Kidney (tissue), 14 donors: ENCODE data around the gene PLEK. TPM values are rescaled to one million over a fixed set of nuclear protein-coding genes. Genes with fewer than 3 reads are reported as not detected.

Experiments used
- DNase-seq, 5 donors: peaks; one replicate each; pipeline ENCODE4 v3.0.0-alpha.2; 2013 to 2020
- FAIRE-seq: peaks from 2 replicates; lab custom pipeline; 2012; peaks lifted over from hg19 to GRCh38; lab: Jason Lieb, UNC
- H3K27ac ChIP-seq, 2 donors: one replicate each; pipeline ENCODE4 v1.7.0; 2013; ENCODE audit warnings: low read depth in 2 of 2, low read length in 2 of 2, inconsistent platforms in 1 of 2
- H3K27me3 ChIP-seq: one replicate; pipeline ENCODE4 v1.7.1; 2013; ENCODE audit warnings: low read length, inconsistent platforms; ENCODE audit not compliant: control insufficient read depth, insufficient read depth
- H3K36me3 ChIP-seq, 3 donors: one replicate each; pipeline versions ENCODE4 v1.7.0 to v1.7.1; 2013; ENCODE audit warnings: low read length in 3 of 3, control low read depth in 1 of 3, inconsistent platforms in 1 of 3; ENCODE audit not compliant: insufficient read depth in 3 of 3, control insufficient read depth in 2 of 3
- H3K4me1 ChIP-seq, 3 donors: one replicate each; pipeline versions ENCODE4 v1.7.0 to v1.7.1; 2013; ENCODE audit warnings: low read length in 3 of 3, inconsistent platforms in 1 of 3, low read depth in 1 of 3; ENCODE audit not compliant: control insufficient read depth in 2 of 3, insufficient read depth in 2 of 3
- H3K4me3 ChIP-seq, 3 donors: one replicate each; pipeline versions ENCODE4 v1.7.0 to v1.8.1; 2013; ENCODE audit warnings: low read length in 3 of 3, control low read depth in 1 of 3, inconsistent platforms in 1 of 3
- H3K9ac ChIP-seq, 3 donors: one replicate each; pipeline versions ENCODE4 v1.7.0 to v1.7.1; 2013; ENCODE audit warnings: low read length in 3 of 3, control low read depth in 1 of 3, inconsistent platforms in 1 of 3
- H3K9me3 ChIP-seq, 3 donors: one replicate each; pipeline versions ENCODE4 v1.7.0 to v1.7.1; 2013; ENCODE audit warnings: low read length in 3 of 3, control low read depth in 1 of 3, inconsistent platforms in 1 of 3; ENCODE audit not compliant: control insufficient read depth in 2 of 3, insufficient read depth in 1 of 3
- CTCF ChIP-seq: IDR thresholded peaks from 3 replicates; pipeline ENCODE4 v1.5.1; 2012; ENCODE audit warnings: mild to moderate bottlenecking, moderate library complexity, borderline replicate concordance; ENCODE audit not compliant: insufficient read depth; ENCODE audit errors: extremely low read depth
- intact Hi-C: fragments of 100-400 bp; cut with DNase I; formaldehyde crosslinking; loops from one replicate; pipeline ENCODE4 v1.11.1; 2022
- polyA plus RNA-seq: library from polyadenylated mRNA; stranded (reverse); fragments of 350-450 nt; fragmentation: Illumina TruSeq; extraction: RNeasy Lipid Tissue Mini Kit (QIAGEN cat#74804); gene quantifications from one replicate; pipeline ENCODE4 v1.2.3, GENCODE V29; 2014; ENCODE audit warnings: low read depth, low replicate concordance; ENCODE audit not compliant: insufficient read depth
- total RNA-seq: library from RNA; stranded (reverse); fragmentation: NEBNext Ultra II Directional; extraction: Animal tissue kit (Norgen Biotek cat#: 25700); gene quantifications from one replicate; pipeline ENCODE4 v1.2.1, GENCODE V29; 2021
- donor health status: control.
- donor health status: control.
- donor health status: control.
- donor health status: control.
- donor health status: control.
- donor health status: DM: yes; HTN: yes; CAD: no.
- donor health status: Normal renal cell carcinoma (clear cell type).

The PLEK gene
- total and polyA plus RNA-seq, 2 donors from 2014 or later: 2.8 to 17.3 TPM

GRCh38 chr2:68411397-68412126, 46.5 kb downstream of the PLEK start:
- FAIRE-seq (no peak), DNase-seq (no peak)
- Histone ChIP-seq H3K4me3 (no peak overlapping the region), H3K27ac (no peak overlapping the region), H3K27me3 (no peaks in the 10 kb centered on the region), H3K4me1 (no peaks in the 10 kb centered on the region), H3K9me3 (no peaks in the 10 kb centered on the region), H3K9ac (no peak overlapping the region), H3K36me3 (no peaks in the 10 kb centered on the region)
- TF ChIP-seq CTCF: no peak
- intact Hi-C loops: no loop called here

GRCh38 chr2:68412127-68412819, 47.2 kb downstream of the PLEK start:
- no peak for TF ChIP-seq CTCF
- Histone ChIP-seq H3K27me3 (no peaks in the 10 kb centered on the region), H3K4me3 (no peak overlapping the region), H3K4me1 (no peaks in the 10 kb centered on the region), H3K9ac (no peak overlapping the region), H3K36me3 (no peaks in the 10 kb centered on the region), H3K9me3 (no peaks in the 10 kb centered on the region), H3K27ac (no peak overlapping the region)
- intact Hi-C loops: no loop called here
- no peak for FAIRE-seq
- no peak for DNase-seq

DNA sequence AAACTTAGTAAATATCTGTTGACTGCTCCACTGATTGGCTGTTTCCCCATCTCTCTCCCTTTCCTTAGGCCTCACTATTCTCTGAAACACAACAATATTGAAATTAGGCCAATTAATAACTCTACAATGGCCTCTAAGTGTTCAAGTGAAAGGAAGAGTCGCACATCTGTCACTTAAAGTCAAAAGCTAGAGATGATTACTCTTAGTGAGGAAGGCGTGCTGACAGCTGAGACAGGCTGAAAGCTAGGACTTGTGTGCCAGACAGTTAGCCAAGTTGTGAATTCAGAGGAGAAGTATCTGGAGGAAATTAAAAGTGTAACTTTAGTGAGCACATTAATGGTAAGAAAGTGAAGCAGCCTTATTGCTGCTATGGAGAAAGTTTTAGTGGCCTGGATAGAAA, 48.4 kb downstream of the PLEK start:
- Histone ChIP-seq H3K9me3 (no peaks in the 10 kb centered on the region), H3K27ac (no peak overlapping the region), H3K4me1 (no peaks in the 10 kb centered on the region), H3K4me3 (no peak overlapping the region), H3K36me3 (no peaks in the 10 kb centered on the region), H3K9ac (no peak overlapping the region), H3K27me3 (no peaks in the 10 kb centered on the region)
- intact Hi-C loops: no loop called here
- no peak for TF ChIP-seq CTCF
- FAIRE-seq (no peak), DNase-seq (no peak)
